Natural killer cell (primary cell): ENCODE data around the gene DRG2. TPM values are rescaled to one million over a fixed set of nuclear protein-coding genes. Genes with fewer than 3 reads are reported as not detected.

Source experiments
- ATAC-seq, 3 donors: fragments of 150-1000 bp in 2 of 3; fragments of 200-7000 bp in 1 of 3; cut with Tn5 transposase; 1 replicate in 1 of 3; 2 replicates in 2 of 3; pipeline ENCODE4 v1.10.0; 2021; ENCODE audit warnings: mild to moderate bottlenecking in 2 of 3, moderate library complexity in 2 of 3
- DNase-seq, 2 donors: peaks; one replicate each; pipeline versions ENCODE4 v3.0.0 to v3.0.0-alpha.2; 2013 to 2021; ENCODE audit warnings: mixed read lengths in 1 of 2
- H3K27ac ChIP-seq: one replicate; pipeline ENCODE4 v1.5.1; 2013; ENCODE audit warnings: mild to moderate bottlenecking, low read length
- H3K27me3 ChIP-seq: one replicate; pipeline ENCODE4 v1.6.1; 2013; ENCODE audit warnings: low read length; ENCODE audit not compliant: control insufficient read depth, insufficient read depth
- H3K36me3 ChIP-seq: one replicate; pipeline ENCODE4 v1.6.1; 2013; ENCODE audit warnings: low read length; ENCODE audit not compliant: control insufficient read depth, insufficient read depth
- H3K4me1 ChIP-seq: one replicate; pipeline ENCODE4 v1.6.1; 2013; ENCODE audit warnings: low read length; ENCODE audit not compliant: control insufficient read depth, insufficient read depth
- H3K4me3 ChIP-seq: one replicate; pipeline ENCODE4 v1.5.1; 2013; ENCODE audit warnings: low read length
- H3K9me3 ChIP-seq: one replicate; pipeline ENCODE4 v1.6.1; 2013; ENCODE audit warnings: low read length; ENCODE audit not compliant: control insufficient read depth, insufficient read depth
- H3K27ac Mint-ChIP-seq, 2 donors: one replicate each; pipeline ENCODE4 v1.8.0; 2022; ENCODE audit warnings: mild to moderate bottlenecking in 2 of 2, mixed read lengths in 2 of 2, moderate library complexity in 1 of 2
- H3K27me3 Mint-ChIP-seq, 2 donors: one replicate each; pipeline ENCODE4 v1.8.0; 2022; ENCODE audit warnings: low read depth in 2 of 2, mixed read lengths in 2 of 2
- H3K36me3 Mint-ChIP-seq: one replicate; pipeline ENCODE4 v1.8.0; 2022; ENCODE audit warnings: mixed read lengths
- H3K4me1 Mint-ChIP-seq, 2 donors: one replicate each; pipeline ENCODE4 v1.8.0; 2022; ENCODE audit warnings: mixed read lengths in 2 of 2
- H3K4me3 Mint-ChIP-seq: one replicate; pipeline ENCODE4 v1.8.0; 2022; ENCODE audit warnings: mild to moderate bottlenecking, moderate library complexity, mixed read lengths
- H3K9me3 Mint-ChIP-seq, 2 donors: one replicate each; pipeline ENCODE4 v1.8.0; 2022; ENCODE audit warnings: mixed read lengths in 2 of 2
- CTCF ChIP-seq: fragments of 200-600 bp; IDR thresholded peaks from one replicate; pipeline ENCODE4 v1.8.0; 2022; ENCODE audit warnings: antibody characterized with exemption
- WGBS: methylation state at CpG from one replicate; pipeline ENCODE4 v1.1.7; 2013; ENCODE audit warnings: missing lambda C conversion rate; ENCODE audit not compliant: insufficient coverage; 5-methylcytosine and 5-hydroxymethylcytosine counted together
- intact Hi-C: fragments of 100-400 bp; cut with micrococcal nuclease; formaldehyde crosslinking; loops from one replicate; pipeline ENCODE4 v1.14.2; 2022
- total RNA-seq, 4 donors: library from RNA; stranded (reverse); fragments of 120-200 nt in 1 of 4; gene quantifications; one replicate each; pipeline versions ENCODE4 v1.2.3 to v1.2.4, GENCODE V29; 2013 to 2022

The DRG2 gene
- total RNA-seq, 3 donors from 2014 or later (not counting 1 experiment from before 2014, with no cell fraction given): 53.3 to 69.2 (median 62.7) TPM

DNA sequence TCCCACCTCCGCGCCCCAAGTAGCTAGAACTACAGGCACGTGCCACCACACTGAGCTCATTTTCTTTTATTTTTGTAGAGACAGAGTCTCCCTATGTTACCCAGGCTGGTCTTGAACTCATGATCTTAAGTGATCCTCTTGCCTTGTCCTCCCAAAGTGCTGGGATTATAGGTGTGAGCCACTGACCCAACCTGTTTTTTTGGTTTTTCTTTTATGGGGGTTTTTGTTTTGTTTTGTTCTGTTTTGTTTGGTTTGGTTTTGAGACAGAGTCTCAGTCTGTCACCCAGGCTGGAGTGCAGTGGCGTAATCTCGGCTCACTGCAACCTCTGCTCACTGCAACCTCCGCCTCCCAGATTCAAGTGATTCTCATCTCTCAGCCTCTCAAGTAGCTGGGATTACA is 32.2 kb upstream of the DRG2 start:
- Histone ChIP-seq H3K27ac (no peak overlapping the region), H3K4me3 (no peak overlapping the region), H3K4me1 (no peaks in the 10 kb centered on the region), H3K9me3 (no peaks in the 10 kb centered on the region), H3K27me3 (no peaks in the 10 kb centered on the region), H3K36me3 (peaks cover 29% of the 10 kb centered on the region)
- intact Hi-C loops: no loop called here
- ATAC-seq: no peak
- Mint-ChIP-seq H3K4me1 (no peaks in the 10 kb centered on the region), H3K27ac (no peak overlapping the region), H3K9me3 (no peaks in the 10 kb centered on the region), H3K36me3 (peaks cover 13% of the 10 kb centered on the region), H3K27me3 (no peaks in the 10 kb centered on the region), H3K4me3 (no peak overlapping the region)
- 100% methylated on average over 6 of the region's 6 CpGs for WGBS
- TF ChIP-seq CTCF: no peak
- DNase-seq: no peak

DNA sequence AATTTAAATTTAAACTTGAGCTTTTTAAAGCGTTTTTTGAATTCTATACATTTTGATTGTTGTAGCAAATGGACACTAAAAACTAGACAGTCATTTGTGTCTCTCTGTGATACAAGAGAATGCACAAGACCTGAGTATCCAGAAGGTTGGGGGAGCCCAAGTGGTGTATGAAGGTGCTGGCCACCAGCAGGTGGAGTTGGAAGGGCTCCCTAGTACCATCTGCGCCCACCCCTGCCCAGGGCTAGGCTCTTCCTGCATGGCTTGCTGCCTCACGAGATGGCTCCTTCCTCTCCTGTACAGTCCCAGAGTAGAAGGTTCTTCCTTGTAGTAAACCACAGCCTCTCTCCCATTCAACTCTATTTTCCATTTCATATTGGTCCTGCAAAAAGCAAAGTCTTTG is 31.5 kb upstream of the DRG2 start:
- intact Hi-C loops: no loop called here
- H3K27ac Mint-ChIP-seq: no peak overlapping the region
- Histone ChIP-seq H3K27me3 (no peaks in the 10 kb centered on the region), H3K9me3 (no peaks in the 10 kb centered on the region), H3K36me3 (peaks cover 32% of the 10 kb centered on the region), H3K4me1 (no peaks in the 10 kb centered on the region), H3K4me3 (no peak overlapping the region), H3K27ac (no peak overlapping the region)
- TF ChIP-seq CTCF: no peak
- DNase-seq (no peak), ATAC-seq (no peak)
- H3K4me3 Mint-ChIP-seq: no peak overlapping the region
- H3K36me3 Mint-ChIP-seq: peaks cover 13% of the 10 kb centered on the region
- H3K27me3 Mint-ChIP-seq: no peaks in the 10 kb centered on the region
- WGBS: 76% methylated on average over 3 of the region's 3 CpGs
- H3K4me1 Mint-ChIP-seq: no peaks in the 10 kb centered on the region
- H3K9me3 Mint-ChIP-seq: no peaks in the 10 kb centered on the region

- TF ChIP-seq CTCF: no peak
- H3K4me3 ChIP-seq: no peak overlapping the region
- 61% methylated on average over 5 of the region's 5 CpGs for WGBS
- Mint-ChIP-seq H3K4me1 (no peaks in the 10 kb centered on the region), H3K27ac (no peak overlapping the region), H3K4me3 (no peak overlapping the region), H3K36me3 (peaks cover 15% of the 10 kb centered on the region), H3K27me3 (no peaks in the 10 kb centered on the region), H3K9me3 (no peaks in the 10 kb centered on the region)
- H3K9me3 ChIP-seq: no peaks in the 10 kb centered on the region
- peaks cover 33% of the 10 kb centered on the region for H3K36me3 ChIP-seq
- no peaks in the 10 kb centered on the region for H3K27me3 ChIP-seq
- H3K4me1 ChIP-seq: no peaks in the 10 kb centered on the region
- ATAC-seq (no peak), DNase-seq (no peak)
- intact Hi-C loops: no loop called here
- no peak overlapping the region for H3K27ac ChIP-seq
Measured at GRCh38 chr17:18059283-18059682, 28.5 kb upstream of the DRG2 start.

DNA sequence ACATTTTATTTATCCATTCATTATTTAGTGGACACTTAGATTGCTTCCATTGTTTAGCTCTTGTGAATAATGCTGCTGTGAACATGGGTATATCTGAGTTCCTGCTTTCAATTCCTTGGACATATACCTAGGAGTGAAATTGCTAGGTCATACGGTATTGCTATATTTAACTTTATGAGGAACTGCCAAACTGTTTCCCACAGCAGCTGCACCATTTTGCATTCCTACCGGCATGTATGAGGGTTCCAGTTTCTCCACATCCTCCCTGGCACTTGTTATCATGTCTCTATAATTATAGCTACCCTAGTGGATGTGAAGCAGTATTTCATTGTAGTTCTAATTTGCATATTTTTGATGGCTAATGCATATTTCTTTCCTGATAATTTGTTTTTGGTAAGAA is 23.7 kb upstream of the DRG2 start:
- H3K9me3 ChIP-seq: no peaks in the 10 kb centered on the region
- peaks cover 22% of the 10 kb centered on the region for H3K36me3 ChIP-seq
- H3K4me3 Mint-ChIP-seq: no peak overlapping the region
- H3K4me3 ChIP-seq: no peak overlapping the region
- DNase-seq (no peak), ATAC-seq (no peak)
- no peaks in the 10 kb centered on the region for H3K27me3 Mint-ChIP-seq
- H3K27ac Mint-ChIP-seq: no peak overlapping the region
- H3K27ac ChIP-seq: no peak overlapping the region
- H3K9me3 Mint-ChIP-seq: no peaks in the 10 kb centered on the region
- H3K4me1 Mint-ChIP-seq: no peaks in the 10 kb centered on the region
- H3K36me3 Mint-ChIP-seq: peaks cover 10% of the 10 kb centered on the region
- 90% methylated on average over 1 of the region's 2 CpGs for WGBS
- no peak for TF ChIP-seq CTCF
- intact Hi-C loops: no loop called here
- no peaks in the 10 kb centered on the region for H3K27me3 ChIP-seq
- H3K4me1 ChIP-seq: no peaks in the 10 kb centered on the region
